ENCODE measurements around the gene GTF2H4. TPM values are rescaled to one million over a fixed set of nuclear protein-coding genes. Genes with fewer than 3 reads are reported as not detected.

GTF2H4 gene
- total RNA-seq, 1 experiment from 2014 or later: 13.4 TPM

DNA sequence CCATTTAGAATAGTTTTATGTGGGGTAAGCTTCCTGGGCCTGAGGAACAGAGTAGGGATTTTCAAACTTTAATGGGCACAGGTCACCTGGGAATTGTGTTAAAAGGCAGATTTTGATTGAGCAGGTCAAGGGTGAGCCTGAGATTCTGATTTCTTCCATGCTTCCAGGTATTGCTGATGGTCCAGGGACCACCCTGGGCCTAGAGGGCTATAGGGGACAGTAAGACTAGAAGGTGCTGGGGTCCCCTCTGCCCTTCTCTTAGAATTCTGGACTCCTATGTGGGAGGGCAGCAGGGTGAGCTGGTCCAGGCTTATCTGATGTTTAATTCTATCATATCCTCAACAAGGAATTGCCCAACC lies 21.1 kb upstream of the GTF2H4 start:
- Histone ChIP-seq H3K27me3 (replicated peaks) (no peaks in the 10 kb centered on the region), H3K4me3 (no peak overlapping the region), H3K9me3 (replicated peaks) (no peaks in the 10 kb centered on the region), H3K4me1 (replicated peaks) (peaks cover 51% of the 10 kb centered on the region), H3K27ac (no peak overlapping the region), H3K36me3 (peaks cover 15% of the 10 kb centered on the region)
- DNase-seq (ENCODE audit: low read depth in 1 of 2, low spot score in 2 of 2): no peak

DNA sequence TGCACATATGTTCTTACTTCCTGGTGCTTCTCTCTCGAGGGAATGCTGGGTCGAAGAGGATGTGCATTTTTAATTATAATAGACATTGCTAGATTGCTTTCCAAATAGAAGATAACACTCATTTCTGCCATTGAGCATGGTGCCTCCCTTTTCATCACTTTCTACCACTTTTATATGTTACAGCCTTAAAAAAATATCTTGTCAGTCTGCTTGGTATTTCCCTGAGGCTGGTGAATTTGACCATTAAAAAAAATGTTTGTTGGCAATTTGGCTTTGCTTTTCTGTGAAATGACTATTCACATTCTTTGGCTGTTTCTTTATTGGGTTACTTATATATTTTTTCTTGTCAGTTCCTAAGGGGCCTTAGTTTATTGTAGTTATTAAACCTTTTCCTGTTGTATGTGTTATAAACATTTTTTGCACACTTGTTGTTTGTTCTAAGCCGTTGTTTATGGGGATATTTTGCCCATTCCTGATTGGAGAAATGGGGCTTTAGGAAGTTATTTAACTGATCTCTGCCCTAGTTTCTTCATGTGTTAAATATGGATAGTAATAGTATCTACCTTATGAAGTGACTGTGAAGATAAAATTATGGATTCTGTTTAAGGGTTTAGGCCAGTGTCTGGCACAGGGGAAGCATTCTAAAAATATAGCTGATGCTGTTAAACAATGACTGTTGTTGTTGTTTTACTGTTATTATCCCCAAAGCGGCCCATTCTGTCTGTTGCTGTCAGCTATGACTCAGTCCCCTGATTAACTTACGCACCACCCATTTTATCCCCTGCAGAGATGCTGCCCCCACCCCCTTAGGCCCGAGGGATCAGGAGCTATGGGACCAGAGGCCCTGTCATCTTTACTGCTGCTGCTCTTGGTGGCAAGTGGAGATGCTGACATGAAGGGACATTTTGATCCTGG lies 19.8 kb upstream of the GTF2H4 start:
- peak; percentile 57 to 79 for DNase-seq (ENCODE audit: low read depth in 1 of 2, low spot score in 2 of 2)
- H3K9me3 ChIP-seq (replicated peaks): no peaks in the 10 kb centered on the region
- H3K27me3 ChIP-seq (replicated peaks): no peaks in the 10 kb centered on the region
- H3K36me3 ChIP-seq: peaks cover 26% of the 10 kb centered on the region
- H3K4me1 ChIP-seq (replicated peaks): peaks cover 51% of the 10 kb centered on the region
- peak overlapping the region; percentile 42 for H3K27ac ChIP-seq
- H3K4me3 ChIP-seq: no peak overlapping the region

DNA sequence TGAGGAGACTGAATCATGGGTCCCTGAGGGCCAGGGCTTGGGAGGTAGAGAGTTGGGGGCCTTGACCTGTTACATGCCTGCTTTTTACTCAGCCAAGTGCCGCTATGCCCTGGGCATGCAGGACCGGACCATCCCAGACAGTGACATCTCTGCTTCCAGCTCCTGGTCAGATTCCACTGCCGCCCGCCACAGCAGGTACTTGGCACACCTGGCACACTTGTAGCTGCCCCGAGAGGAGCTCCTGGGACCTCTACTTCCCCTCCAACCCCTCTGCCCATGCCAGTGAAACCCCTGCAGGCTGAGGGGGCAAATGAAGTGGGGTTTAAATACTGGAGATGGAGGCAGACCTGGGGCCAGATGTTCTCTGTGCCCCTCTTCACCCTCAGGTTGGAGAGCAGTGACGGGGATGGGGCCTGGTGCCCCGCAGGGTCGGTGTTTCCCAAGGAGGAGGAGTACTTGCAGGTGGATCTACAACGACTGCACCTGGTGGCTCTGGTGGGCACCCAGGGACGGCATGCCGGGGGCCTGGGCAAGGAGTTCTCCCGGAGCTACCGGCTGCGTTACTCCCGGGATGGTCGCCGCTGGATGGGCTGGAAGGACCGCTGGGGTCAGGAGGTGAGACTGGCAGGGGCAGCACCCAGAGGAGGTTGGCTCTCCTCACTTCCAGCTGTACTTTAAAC lies 19.1 kb upstream of the GTF2H4 start:
- H3K27ac ChIP-seq: no peak overlapping the region
- no peaks in the 10 kb centered on the region for H3K27me3 ChIP-seq (replicated peaks)
- peaks cover 52% of the 10 kb centered on the region for H3K4me1 ChIP-seq (replicated peaks)
- no peaks in the 10 kb centered on the region for H3K9me3 ChIP-seq (replicated peaks)
- H3K4me3 ChIP-seq: no peak overlapping the region
- DNase-seq (ENCODE audit: low read depth in 1 of 2, low spot score in 2 of 2): no peak
- H3K36me3 ChIP-seq: peaks cover 29% of the 10 kb centered on the region

DNA sequence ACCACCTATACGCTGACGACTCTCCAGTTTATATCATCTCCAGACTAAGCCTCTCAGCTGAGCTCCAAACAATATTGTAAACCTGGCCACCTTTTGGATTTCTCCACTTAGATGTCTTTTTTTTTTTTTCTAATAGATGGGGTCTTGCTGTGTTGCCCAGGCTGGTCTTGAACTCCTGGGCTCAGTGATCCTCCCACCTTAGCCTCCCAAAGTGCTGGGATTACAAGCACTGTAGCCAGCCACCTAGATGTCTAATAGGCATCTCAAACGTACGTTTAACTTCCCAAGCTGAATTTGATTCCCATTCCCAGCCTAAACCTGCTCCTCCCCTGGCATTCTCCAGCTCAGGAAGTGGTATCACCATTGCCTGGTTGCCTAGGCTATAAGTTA lies 18.5 kb upstream of the GTF2H4 start:
- H3K27me3 ChIP-seq (replicated peaks): no peaks in the 10 kb centered on the region
- no peak overlapping the region for H3K4me3 ChIP-seq
- no peak for DNase-seq (ENCODE audit: low read depth in 1 of 2, low spot score in 2 of 2)
- no peak overlapping the region for H3K27ac ChIP-seq
- peaks cover 29% of the 10 kb centered on the region for H3K36me3 ChIP-seq
- H3K4me1 ChIP-seq (replicated peaks): peaks cover 51% of the 10 kb centered on the region
- no peaks in the 10 kb centered on the region for H3K9me3 ChIP-seq (replicated peaks)

DNA sequence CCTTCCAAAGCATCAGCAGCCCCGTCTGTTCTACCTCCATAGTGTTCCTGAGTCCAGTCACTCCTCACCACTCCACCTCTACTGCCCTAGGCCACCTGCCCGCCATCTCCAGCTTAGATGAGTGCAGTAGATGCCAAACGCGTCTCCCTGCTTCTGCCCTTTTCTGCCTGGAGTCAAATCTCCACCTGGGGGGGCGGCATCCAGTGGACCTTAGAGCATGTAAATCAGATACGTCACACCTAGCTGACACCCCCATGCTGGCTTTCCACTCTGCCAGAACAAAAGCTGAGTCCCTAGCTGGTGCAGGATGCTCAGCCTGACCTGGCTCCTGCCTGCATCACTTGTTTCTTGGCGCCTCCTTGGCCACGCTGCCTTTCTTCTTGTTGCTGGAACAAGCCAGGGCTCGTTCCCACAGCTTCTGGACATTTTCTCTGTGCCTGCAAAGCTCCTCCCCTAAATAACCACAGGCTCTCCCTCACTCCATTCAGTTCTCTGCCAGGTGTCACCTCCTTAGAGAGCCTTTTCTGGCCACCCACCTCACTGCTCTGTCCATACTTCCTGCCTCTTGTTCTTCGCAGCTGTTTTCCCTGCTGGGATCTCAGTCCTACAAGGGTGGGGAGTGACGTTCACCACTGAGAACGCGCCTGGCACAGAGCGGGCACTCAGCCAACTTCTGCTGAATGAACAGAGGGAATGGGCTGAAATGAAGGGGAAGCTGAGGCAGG lies 17.9 kb upstream of the GTF2H4 start:
- no peaks in the 10 kb centered on the region for H3K27me3 ChIP-seq (replicated peaks)
- H3K4me3 ChIP-seq: no peak overlapping the region
- no peak overlapping the region for H3K27ac ChIP-seq
- H3K9me3 ChIP-seq (replicated peaks): no peaks in the 10 kb centered on the region
- no peak for DNase-seq (ENCODE audit: low read depth in 1 of 2, low spot score in 2 of 2)
- H3K36me3 ChIP-seq: peaks cover 29% of the 10 kb centered on the region
- H3K4me1 ChIP-seq (replicated peaks): peaks cover 48% of the 10 kb centered on the region

DNA sequence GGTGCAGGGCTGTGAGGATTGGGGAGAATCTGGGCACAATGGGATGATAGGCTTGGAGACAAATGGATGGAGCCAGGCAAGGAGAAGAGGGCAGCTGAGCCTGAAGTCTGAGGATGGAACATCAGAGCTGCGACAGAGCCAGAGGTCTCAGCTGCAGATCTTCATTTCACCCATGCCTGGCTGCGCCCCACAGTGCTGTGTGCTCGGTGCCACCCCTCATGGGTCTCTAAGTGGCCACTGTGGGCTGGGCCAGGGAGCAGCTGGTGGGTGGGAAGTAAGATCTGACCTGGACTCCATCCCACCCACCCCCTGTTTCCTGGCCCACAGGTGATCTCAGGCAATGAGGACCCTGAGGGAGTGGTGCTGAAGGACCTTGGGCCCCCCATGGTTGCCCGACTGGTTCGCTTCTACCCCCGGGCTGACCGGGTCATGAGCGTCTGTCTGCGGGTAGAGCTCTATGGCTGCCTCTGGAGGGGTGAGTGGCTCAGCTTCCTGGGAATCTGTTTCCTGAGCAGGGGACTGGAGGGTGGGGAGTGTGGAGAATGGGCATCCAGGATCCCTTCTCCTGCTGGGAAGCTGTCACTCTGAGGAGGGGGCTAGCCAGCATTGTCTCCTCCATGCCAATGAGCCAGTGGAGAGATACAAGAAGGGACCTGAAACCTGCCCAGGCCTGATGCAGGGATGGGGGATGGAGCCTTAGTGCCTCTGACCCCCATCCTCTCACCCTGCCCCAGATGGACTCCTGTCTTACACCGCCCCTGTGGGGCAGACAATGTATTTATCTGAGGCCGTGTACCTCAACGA lies 17.2 kb upstream of the GTF2H4 start:
- peaks cover 29% of the 10 kb centered on the region for H3K36me3 ChIP-seq
- no peaks in the 10 kb centered on the region for H3K27me3 ChIP-seq (replicated peaks)
- H3K4me1 ChIP-seq (replicated peaks): peaks cover 40% of the 10 kb centered on the region
- H3K4me3 ChIP-seq: no peak overlapping the region
- no peaks in the 10 kb centered on the region for H3K9me3 ChIP-seq (replicated peaks)
- no peak overlapping the region for H3K27ac ChIP-seq
- DNase-seq (ENCODE audit: low read depth in 1 of 2, low spot score in 2 of 2): no peak

DNA sequence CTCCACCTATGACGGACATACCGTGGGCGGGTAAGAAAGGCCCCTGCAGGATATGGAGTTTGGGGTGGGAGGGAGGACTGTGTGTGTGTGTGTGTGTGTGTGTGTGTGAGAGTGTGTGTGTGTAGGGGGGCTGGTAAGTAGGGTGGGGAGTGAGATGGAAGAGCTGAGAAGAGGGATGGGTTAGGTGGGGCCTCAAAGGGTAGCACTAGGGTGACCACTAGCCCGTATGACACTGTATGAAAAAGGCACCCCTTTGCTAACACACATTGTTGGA lies 16.6 kb upstream of the GTF2H4 start:
- H3K27ac ChIP-seq: no peak overlapping the region
- H3K27me3 ChIP-seq (replicated peaks): no peaks in the 10 kb centered on the region
- peaks cover 29% of the 10 kb centered on the region for H3K36me3 ChIP-seq
- H3K4me1 ChIP-seq (replicated peaks): peaks cover 35% of the 10 kb centered on the region
- H3K4me3 ChIP-seq: no peak overlapping the region
- DNase-seq (ENCODE audit: low read depth in 1 of 2, low spot score in 2 of 2): no peak
- no peaks in the 10 kb centered on the region for H3K9me3 ChIP-seq (replicated peaks)

DNA sequence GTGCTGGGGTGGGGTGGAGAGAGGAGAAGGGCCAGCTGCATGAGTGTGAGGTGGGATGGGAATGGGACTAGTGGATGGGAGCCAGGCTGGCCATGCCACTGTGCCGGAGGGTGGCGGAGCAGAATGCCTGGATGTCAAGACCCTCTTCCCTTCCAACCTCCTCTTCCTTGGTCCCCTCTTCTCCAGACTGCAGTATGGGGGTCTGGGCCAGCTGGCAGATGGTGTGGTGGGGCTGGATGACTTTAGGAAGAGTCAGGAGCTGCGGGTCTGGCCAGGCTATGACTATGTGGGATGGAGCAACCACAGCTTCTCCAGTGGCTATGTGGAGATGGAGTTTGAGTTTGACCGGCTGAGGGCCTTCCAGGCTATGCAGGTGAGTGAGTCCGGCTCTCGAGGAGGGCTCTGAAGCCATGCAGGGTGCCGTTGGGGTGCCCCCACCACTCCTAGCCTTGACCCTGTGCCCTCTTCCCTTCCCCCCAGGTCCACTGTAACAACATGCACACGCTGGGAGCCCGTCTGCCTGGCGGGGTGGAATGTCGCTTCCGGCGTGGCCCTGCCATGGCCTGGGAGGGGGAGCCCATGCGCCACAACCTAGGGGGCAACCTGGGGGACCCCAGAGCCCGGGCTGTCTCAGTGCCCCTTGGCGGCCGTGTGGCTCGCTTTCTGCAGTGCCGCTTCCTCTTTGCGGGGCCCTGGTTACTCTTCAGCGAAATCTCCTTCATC lies 16.0 kb upstream of the GTF2H4 start:
- no peak for DNase-seq (ENCODE audit: low read depth in 1 of 2, low spot score in 2 of 2)
- Histone ChIP-seq H3K27me3 (replicated peaks) (no peaks in the 10 kb centered on the region), H3K27ac (no peak overlapping the region), H3K4me3 (no peak overlapping the region), H3K4me1 (replicated peaks) (peaks cover 29% of the 10 kb centered on the region), H3K36me3 (peaks cover 29% of the 10 kb centered on the region), H3K9me3 (replicated peaks) (no peaks in the 10 kb centered on the region)

DNA sequence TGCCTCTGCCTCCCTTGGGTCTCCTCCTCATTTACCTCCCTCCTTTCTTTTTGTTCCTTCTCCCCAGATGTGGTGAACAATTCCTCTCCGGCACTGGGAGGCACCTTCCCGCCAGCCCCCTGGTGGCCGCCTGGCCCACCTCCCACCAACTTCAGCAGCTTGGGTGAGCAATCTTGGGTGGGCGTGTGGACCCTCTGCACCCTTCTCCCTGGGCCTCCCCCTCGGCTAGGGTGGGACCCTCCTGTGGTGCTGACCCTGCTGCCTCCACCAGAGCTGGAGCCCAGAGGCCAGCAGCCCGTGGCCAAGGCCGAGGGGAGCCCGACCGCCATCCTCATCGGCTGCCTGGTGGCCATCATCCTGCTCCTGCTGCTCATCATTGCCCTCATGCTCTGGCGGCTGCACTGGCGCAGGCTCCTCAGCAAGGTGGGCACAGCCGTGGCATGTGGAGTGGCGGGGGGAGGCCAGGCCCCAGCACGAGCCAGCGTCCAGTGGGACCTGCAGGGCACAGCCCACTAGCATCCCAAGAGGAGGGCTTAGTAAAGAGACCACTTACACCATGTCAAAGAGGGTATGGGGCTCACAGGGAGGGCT lies 14.9 kb upstream of the GTF2H4 start:
- Histone ChIP-seq H3K27me3 (replicated peaks) (no peaks in the 10 kb centered on the region), H3K9me3 (replicated peaks) (no peaks in the 10 kb centered on the region), H3K36me3 (peaks cover 32% of the 10 kb centered on the region), H3K27ac (no peak overlapping the region), H3K4me3 (no peak overlapping the region), H3K4me1 (replicated peaks) (peaks cover 21% of the 10 kb centered on the region)
- no peak for DNase-seq (ENCODE audit: low read depth in 1 of 2, low spot score in 2 of 2)

DNA sequence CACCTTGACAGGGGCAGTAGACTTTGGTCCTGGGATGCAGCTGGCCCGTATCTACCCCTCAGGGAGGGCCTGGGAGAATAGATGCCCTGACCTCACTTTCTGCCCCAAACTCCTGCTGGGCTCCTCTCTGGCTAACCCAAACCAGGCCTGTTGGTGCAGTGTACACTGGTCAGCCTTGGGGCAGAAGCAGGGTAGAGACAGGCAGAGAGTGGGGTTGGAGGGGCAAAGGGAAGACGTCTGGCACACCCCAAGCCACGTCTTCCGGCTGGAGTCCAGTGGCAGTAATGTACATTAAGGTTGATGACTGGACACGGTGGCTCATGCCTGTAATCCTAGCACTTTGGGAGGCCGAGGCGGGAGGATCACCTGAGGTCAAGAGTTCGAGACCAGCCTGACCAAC lies 14.3 kb upstream of the GTF2H4 start:
- H3K36me3 ChIP-seq: peaks cover 37% of the 10 kb centered on the region
- H3K4me3 ChIP-seq: no peak overlapping the region

DNA sequence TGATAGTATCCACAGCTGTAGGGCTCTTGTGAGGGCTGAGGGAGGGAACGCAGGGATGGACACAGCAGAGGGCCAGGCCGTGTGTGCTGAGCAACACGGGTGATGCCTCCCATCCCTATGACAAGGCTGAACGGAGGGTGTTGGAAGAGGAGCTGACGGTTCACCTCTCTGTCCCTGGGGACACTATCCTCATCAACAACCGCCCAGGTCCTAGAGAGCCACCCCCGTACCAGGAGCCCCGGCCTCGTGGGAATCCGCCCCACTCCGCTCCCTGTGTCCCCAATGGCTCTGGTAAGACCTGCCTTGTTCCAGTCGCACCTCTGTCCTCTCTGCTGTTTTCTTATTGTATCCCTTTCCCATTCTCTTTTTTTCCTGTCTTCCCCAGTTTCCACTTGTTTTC lies 13.6 kb upstream of the GTF2H4 start:
- peaks cover 34% of the 10 kb centered on the region for H3K36me3 ChIP-seq
- peaks cover 12% of the 10 kb centered on the region for H3K4me1 ChIP-seq (replicated peaks)
- no peaks in the 10 kb centered on the region for H3K27me3 ChIP-seq (replicated peaks)
- no peak overlapping the region for H3K27ac ChIP-seq
- no peaks in the 10 kb centered on the region for H3K9me3 ChIP-seq (replicated peaks)
- DNase-seq (ENCODE audit: low read depth in 1 of 2, low spot score in 2 of 2): no peak
- no peak overlapping the region for H3K4me3 ChIP-seq

More for the DNA sequence above, 14.3 kb upstream of the GTF2H4 start:
- H3K9me3 ChIP-seq (replicated peaks): no peaks in the 10 kb centered on the region
- no peak for DNase-seq (ENCODE audit: low read depth in 1 of 2, low spot score in 2 of 2)
- no peaks in the 10 kb centered on the region for H3K27me3 ChIP-seq (replicated peaks)
- H3K27ac ChIP-seq: no peak overlapping the region
- H3K4me1 ChIP-seq (replicated peaks): peaks cover 16% of the 10 kb centered on the region

DNA sequence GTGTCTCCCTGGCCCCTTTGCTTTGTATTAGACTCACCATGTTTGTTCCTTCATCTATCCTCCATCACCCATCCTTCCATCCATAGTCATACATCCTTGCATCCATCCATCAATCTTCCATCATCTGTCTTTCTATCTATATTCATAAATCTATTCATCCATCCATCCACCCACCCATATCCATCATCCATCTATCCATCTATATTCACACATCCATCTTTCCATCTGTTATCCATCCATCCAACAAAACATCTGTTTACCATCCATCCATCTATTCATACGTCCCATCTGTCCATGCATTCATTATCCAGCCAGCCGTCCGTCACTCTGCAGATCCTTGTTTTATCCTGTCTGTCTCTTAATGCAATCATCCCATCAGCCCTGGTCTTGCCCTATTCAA lies 13.1 kb upstream of the GTF2H4 start:
- no peak overlapping the region for H3K27ac ChIP-seq
- H3K4me1 ChIP-seq (replicated peaks): peaks cover 9% of the 10 kb centered on the region
- no peak for DNase-seq (ENCODE audit: low read depth in 1 of 2, low spot score in 2 of 2)
- H3K27me3 ChIP-seq (replicated peaks): no peaks in the 10 kb centered on the region
- peaks cover 32% of the 10 kb centered on the region for H3K36me3 ChIP-seq
- H3K9me3 ChIP-seq (replicated peaks): no peaks in the 10 kb centered on the region
- no peak overlapping the region for H3K4me3 ChIP-seq

DNA sequence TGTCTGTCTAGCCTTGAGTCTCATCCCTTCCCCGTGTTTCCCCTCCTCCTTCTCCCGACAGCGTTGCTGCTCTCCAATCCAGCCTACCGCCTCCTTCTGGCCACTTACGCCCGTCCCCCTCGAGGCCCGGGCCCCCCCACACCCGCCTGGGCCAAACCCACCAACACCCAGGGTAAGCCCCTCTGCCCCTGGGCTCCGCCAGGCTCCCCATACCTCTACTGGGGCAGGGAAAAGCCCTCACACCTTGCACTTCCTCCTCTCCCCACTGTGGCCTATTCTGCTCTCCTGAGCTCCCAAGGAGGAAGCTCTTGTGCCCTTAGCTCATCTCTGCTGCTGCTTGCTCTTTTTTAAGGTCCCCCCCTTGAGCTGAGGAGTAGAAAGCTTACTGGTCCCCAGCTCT lies 12.7 kb upstream of the GTF2H4 start:
- Histone ChIP-seq H3K4me1 (replicated peaks) (peaks cover 5% of the 10 kb centered on the region), H3K4me3 (no peak overlapping the region), H3K36me3 (peaks cover 29% of the 10 kb centered on the region), H3K27me3 (replicated peaks) (no peaks in the 10 kb centered on the region), H3K9me3 (replicated peaks) (no peaks in the 10 kb centered on the region), H3K27ac (no peak overlapping the region)
- no peak for DNase-seq (ENCODE audit: low read depth in 1 of 2, low spot score in 2 of 2)
